Upper lobe of left lung (tissue), 4 donors: ENCODE results near the gene GULP1.
"Not testable (repeated sequence)": the region's sequence is repeated elsewhere in the genome, so short reads cannot be mapped to it uniquely, and the experiment has no call there.

Source experiments
- POLR2A ChIP-seq, 4 donors: fragments of 450-650 bp; IDR thresholded peaks; one replicate each; pipeline ENCODE4 v1.5.1; 2016 to 2017; ENCODE audit warnings: antibody characterized with exemption in 4 of 4, mild to moderate bottlenecking in 2 of 4
- TF ChIP-seq, protein P1 (sequence below), 6 experiments: fragments of 450-650 bp in 4 of 6; fragments of 200-600 bp in 2 of 6; sonication (generic) in 2 of 6; IDR thresholded peaks; one replicate each; pipeline ENCODE4 v1.5.1; 2016 to 2019; ENCODE audit warnings: antibody characterized with exemption in 6 of 6

GRCh38 chr2:188466078-188466477, 174.4 kb downstream of the GULP1 start:
- TF ChIP-seq, protein P1, sequence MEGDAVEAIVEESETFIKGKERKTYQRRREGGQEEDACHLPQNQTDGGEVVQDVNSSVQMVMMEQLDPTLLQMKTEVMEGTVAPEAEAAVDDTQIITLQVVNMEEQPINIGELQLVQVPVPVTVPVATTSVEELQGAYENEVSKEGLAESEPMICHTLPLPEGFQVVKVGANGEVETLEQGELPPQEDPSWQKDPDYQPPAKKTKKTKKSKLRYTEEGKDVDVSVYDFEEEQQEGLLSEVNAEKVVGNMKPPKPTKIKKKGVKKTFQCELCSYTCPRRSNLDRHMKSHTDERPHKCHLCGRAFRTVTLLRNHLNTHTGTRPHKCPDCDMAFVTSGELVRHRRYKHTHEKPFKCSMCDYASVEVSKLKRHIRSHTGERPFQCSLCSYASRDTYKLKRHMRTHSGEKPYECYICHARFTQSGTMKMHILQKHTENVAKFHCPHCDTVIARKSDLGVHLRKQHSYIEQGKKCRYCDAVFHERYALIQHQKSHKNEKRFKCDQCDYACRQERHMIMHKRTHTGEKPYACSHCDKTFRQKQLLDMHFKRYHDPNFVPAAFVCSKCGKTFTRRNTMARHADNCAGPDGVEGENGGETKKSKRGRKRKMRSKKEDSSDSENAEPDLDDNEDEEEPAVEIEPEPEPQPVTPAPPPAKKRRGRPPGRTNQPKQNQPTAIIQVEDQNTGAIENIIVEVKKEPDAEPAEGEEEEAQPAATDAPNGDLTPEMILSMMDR (IDR thresholded peaks at IDR 0.05), result not testable (repeated sequence)
- not testable (repeated sequence) for TF ChIP-seq POLR2A (IDR thresholded peaks at IDR 0.05)
